ENCODE measurements around the gene CD300C. TPM values are rescaled to one million over a fixed set of nuclear protein-coding genes. Genes with fewer than 3 reads are reported as not detected.
"Not testable (repeated sequence)": the region's sequence is repeated elsewhere in the genome, so short reads cannot be mapped to it uniquely, and the experiment has no call there.

Gene CD300C
- polyA plus RNA-seq, 1 experiment = 0.05 TPM

DNA sequence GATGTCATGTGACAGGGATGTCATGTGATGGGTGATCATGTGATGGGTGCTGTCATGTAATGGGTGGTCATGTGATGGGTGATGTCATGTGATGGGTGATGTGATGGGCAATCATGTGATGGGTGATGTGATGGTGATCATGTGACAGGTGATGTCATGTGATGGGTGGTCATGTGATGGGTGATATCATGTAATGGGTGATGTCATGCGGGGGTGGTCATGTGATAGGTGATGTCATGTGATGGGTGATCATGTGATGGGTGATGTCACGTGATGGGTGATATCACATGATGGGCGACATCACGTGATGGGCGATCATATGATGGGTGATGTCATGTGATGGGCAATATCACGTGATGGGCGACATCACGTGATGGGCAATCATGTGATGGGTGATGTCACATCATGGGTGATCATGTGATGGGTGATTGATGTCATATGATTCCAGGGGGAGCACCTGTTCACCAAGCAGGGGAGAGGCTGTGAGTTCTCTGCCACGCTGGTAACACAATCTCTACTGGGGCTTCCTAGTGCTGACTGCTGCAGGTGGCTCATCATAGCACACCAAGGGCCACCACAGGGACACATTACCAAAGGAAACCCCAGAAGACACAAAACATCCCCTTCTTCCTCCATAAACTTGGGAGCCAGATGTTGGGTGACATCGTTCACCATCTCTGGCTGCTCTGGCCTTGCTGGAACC, 31.1 kb downstream of the CD300C start:
- ChIA-PET CTCF (no interaction called here), POLR2A (no interaction called here)
- TF ChIP-seq, protein P1, sequence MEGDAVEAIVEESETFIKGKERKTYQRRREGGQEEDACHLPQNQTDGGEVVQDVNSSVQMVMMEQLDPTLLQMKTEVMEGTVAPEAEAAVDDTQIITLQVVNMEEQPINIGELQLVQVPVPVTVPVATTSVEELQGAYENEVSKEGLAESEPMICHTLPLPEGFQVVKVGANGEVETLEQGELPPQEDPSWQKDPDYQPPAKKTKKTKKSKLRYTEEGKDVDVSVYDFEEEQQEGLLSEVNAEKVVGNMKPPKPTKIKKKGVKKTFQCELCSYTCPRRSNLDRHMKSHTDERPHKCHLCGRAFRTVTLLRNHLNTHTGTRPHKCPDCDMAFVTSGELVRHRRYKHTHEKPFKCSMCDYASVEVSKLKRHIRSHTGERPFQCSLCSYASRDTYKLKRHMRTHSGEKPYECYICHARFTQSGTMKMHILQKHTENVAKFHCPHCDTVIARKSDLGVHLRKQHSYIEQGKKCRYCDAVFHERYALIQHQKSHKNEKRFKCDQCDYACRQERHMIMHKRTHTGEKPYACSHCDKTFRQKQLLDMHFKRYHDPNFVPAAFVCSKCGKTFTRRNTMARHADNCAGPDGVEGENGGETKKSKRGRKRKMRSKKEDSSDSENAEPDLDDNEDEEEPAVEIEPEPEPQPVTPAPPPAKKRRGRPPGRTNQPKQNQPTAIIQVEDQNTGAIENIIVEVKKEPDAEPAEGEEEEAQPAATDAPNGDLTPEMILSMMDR (IDR thresholded peaks at IDR 0.05; ENCODE audit: insufficient read depth, low read depth, low read length) = no peak
- Histone ChIP-seq H3K27me3 (ENCODE audit: control insufficient read depth, insufficient read depth, low read length) (no peaks in the 10 kb centered on the region), H3K4me3 (ENCODE audit: low read depth, low read length) (no peak overlapping the region), H3K36me3 (ENCODE audit: control insufficient read depth, insufficient read depth, low read length) (no peaks in the 10 kb centered on the region)
- DNase-seq (ENCODE audit: low read depth) = no peak

DNA sequence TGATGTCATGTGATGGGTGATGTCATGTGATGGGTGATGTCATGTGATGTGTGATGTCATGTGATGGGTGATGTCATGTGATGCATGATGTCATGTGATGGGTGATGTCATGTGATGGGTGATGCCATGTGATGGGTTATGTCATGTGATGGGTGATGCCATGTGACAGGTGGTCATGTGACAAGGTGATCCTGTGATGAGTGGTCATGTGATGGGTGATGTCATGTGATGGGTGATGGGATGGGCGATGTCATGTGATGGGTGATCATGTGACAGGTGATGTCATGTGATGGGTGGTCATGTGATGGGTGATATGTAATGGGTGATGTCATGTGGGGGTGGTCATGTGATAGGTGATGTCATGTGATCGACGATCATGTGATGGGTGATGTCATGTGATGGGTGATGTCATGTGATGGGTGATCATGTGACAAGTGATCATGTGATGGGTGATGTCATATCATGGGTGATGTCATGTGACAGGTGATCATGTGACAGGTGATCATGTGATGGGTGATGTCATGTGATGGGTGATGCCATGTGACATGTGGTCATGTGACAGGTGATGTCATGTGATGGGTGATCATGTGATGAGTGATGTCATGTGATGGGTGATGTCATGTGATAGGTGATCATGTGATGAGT, 31.8 kb downstream of the CD300C start:
- ChIA-PET CTCF (no interaction called here), POLR2A (no interaction called here)
- H3K36me3 ChIP-seq (ENCODE audit: control insufficient read depth, insufficient read depth, low read length) = no peaks in the 10 kb centered on the region
- H3K27me3 ChIP-seq (ENCODE audit: control insufficient read depth, insufficient read depth, low read length) = no peaks in the 10 kb centered on the region
- TF ChIP-seq, protein P1 (IDR thresholded peaks at IDR 0.05; ENCODE audit: insufficient read depth, low read depth, low read length) = no peak
- no peak for DNase-seq (ENCODE audit: low read depth)
- H3K4me3 ChIP-seq (ENCODE audit: low read depth, low read length) = no peak overlapping the region

DNA sequence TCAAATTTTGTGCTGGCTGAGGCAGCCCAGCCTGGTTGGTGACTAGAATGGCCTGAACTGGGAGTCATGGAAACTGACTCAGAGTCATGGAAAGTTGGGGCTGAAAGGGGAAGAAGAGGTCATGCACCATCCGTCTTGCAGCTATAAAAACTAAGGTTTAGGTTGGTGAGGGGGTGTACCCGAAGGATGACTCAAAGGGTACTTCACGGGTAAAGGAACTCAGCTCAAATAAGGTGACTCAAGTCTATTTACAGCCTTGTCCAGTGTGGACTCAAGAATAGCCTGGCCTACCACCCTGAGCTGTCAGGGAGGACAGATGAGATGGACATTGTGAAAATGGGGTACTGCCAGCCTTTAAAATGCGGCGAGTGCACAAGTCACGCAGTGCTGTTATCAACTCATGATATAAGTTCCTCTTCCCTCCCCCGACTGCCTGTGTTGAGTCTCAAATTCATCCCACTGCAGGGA, 33.3 kb downstream of the CD300C start:
- Histone ChIP-seq H3K27me3 (ENCODE audit: control insufficient read depth, insufficient read depth, low read length) (no peaks in the 10 kb centered on the region), H3K36me3 (ENCODE audit: control insufficient read depth, insufficient read depth, low read length) (no peaks in the 10 kb centered on the region), H3K4me3 (ENCODE audit: low read depth, low read length) (no peak overlapping the region)
- no peak for DNase-seq (ENCODE audit: low read depth)
- POLR2A ChIA-PET = no interaction called here
- TF ChIP-seq, protein P1 (IDR thresholded peaks at IDR 0.05; ENCODE audit: insufficient read depth, low read depth, low read length) = no peak
- CTCF ChIA-PET = interaction anchor here (0.8 kb wide), 1 partner anchor 310 kb away, joined by 5 read pairs; the partner anchor contains the start of gene RPL38

- no peaks in the 10 kb centered on the region for H3K36me3 ChIP-seq (ENCODE audit: control insufficient read depth, insufficient read depth, low read length)
- H3K27me3 ChIP-seq (ENCODE audit: control insufficient read depth, insufficient read depth, low read length) = no peaks in the 10 kb centered on the region
- POLR2A ChIA-PET = no interaction called here
- no peak for DNase-seq (ENCODE audit: low read depth)
- no peak overlapping the region for H3K4me3 ChIP-seq (ENCODE audit: low read depth, low read length)
- TF ChIP-seq, protein P1 (IDR thresholded peaks at IDR 0.05; ENCODE audit: insufficient read depth, low read depth, low read length) = no peak
- CTCF ChIA-PET = interaction anchor here (0.8 kb wide), 1 partner anchor 309 kb away, joined by 5 read pairs; the partner anchor contains the start of gene RPL38
These were observed 33.9 kb downstream of the CD300C start for GRCh38 chr17:74512036-74512435.

- CTCF ChIA-PET = interaction anchor here (1.1 kb wide), 1 partner anchor 12 kb away, joined by 3 read pairs; no protein-coding TSS in a partner anchor
- no peak for DNase-seq (ENCODE audit: low read depth)
- POLR2A ChIA-PET = no interaction called here
- Histone ChIP-seq H3K4me3 (ENCODE audit: low read depth, low read length) (no peak overlapping the region), H3K36me3 (ENCODE audit: control insufficient read depth, insufficient read depth, low read length) (no peaks in the 10 kb centered on the region), H3K27me3 (ENCODE audit: control insufficient read depth, insufficient read depth, low read length) (no peaks in the 10 kb centered on the region)
- TF ChIP-seq, protein P1 (IDR thresholded peaks at IDR 0.05; ENCODE audit: insufficient read depth, low read depth, low read length) = no peak
These were observed 37.8 kb downstream of the CD300C start for GRCh38 chr17:74508156-74508555.

DNA sequence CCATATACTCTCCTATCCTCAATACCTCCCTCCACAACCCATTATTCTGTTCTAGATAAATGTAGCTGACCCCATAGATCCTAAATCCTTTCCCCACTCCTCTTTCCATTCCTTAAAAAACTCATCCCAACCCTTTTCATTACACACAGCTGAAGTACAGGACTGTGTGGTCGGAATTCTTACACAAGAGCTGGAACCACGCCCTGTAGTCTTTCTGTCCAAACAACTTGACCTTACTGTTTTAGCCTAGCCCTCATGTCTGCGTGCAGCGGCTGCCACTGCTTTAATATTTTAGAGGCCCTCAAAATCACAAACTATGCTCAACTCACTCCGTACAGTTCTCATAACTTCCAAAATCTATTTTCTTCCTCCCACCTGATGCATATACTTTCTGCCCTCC, 42.0 kb downstream of the CD300C start:
- DNase-seq (ENCODE audit: low read depth) = not testable (repeated sequence)

More for the DNA sequence above, 42.0 kb downstream of the CD300C start:
- H3K36me3 ChIP-seq (ENCODE audit: control insufficient read depth, insufficient read depth, low read length); POLR2A ChIA-PET; H3K27me3 ChIP-seq (ENCODE audit: control insufficient read depth, insufficient read depth, low read length); CTCF ChIA-PET; H3K4me3 ChIP-seq (ENCODE audit: low read depth, low read length): not testable (repeated sequence)
